Mesenteric fat pad (tissue), 1 donor: ENCODE results near the gene UGT1A10. TPM values are rescaled to one million over a fixed set of nuclear protein-coding genes. Genes with fewer than 3 reads are reported as not detected.
"Not testable (repeated sequence)": the region's sequence is repeated elsewhere in the genome, so short reads cannot be mapped to it uniquely, and the experiment has no call there.

ENCODE experiments used
- DNase-seq: peaks from one replicate; pipeline ENCODE4 v3.0.0-alpha.2; 2020; ENCODE audit warnings: low spot score
- long read RNA-seq: library from polyadenylated mRNA; unstranded; transcript quantifications from one replicate; pipeline ENCODE4 v2.0.0, GENCODE V29; 2020
- total RNA-seq: library from RNA; stranded (reverse); fragmentation: NEBNext Ultra II Directional; extraction: Animal tissue kit (Norgen Biotek cat#: 25700); gene quantifications from one replicate; pipeline ENCODE4 v1.2.1, GENCODE V29; 2021
- donor health status: DM: yes; HTN: yes; CAD: no.

UGT1A10 gene
- total RNA-seq: not detected
- long read RNA-seq: 0 reads

- DNase-seq: not testable (repeated sequence)
Measured at GRCh38 chr2:233636306-233636705, at the start of gene UGT1A10. TSS of gene UGT1A10 (plus strand) at chr2:233636448. CDS start at chr2:233636523, 75 bp downstream.

GRCh38 chr2:233588400-233588799, 47.8 kb upstream of the UGT1A10 start:
- DNase-seq: no peak

DNA sequence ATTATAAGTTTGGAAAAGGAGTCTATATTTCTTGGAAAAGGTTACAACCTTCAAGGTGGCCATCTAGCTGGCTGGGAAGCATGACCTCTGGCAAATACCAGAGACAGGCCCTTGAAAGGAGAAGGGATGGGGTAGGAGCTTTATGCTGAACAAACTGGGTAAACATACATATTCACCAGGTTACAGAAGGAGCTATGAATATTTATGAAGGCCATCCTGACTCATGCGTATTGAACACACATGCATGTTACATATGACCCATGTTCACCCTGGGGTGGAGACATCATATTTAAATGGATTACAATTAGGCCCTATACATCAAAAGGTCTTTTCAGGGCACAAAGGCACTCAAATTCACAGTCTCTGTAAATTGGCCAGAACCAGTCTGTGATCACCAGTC, 43.5 kb upstream of the UGT1A10 start:
- not testable (repeated sequence) for DNase-seq

DNA sequence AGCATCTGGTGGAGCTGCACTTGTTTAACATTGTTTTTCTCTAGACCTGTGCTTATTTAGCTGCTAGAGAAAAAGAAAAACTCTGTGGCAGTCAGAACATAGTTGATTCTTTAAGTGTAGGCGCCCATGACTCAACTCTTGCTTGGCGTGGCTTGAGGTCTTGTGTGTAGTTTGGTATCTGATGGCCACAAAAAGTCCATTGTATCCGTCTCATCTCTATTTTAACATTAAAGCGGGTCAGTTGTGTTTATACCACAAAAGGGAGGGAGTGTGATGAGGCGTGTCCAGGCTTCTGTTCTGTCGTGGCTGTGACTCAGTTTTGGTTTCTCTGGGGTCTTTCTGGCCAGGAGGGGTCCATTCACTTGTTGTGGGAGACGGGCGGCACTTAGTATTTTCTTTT, 43.0 kb upstream of the UGT1A10 start:
- DNase-seq: no peak

- no peak for DNase-seq
Measured at GRCh38 chr2:233597522-233597921, 38.7 kb upstream of the UGT1A10 start.

DNA sequence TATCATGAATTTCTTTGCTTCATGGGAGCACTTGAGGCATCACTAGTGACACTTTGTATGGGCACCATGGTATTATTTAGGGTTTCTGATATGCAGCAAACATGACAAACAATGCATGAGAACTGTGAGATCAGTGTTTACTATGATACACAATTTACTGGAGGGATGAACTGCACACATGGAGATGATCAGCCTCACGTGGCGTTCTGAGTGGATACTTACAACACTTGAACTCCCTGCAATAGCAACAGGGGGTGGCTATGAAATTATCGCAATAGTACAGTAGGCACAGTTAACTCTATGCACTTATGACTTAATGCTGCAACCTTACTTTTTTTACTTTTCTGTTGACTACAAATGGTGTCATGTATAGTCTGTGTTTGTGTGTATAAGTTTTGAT, 37.3 kb upstream of the UGT1A10 start:
- no peak for DNase-seq

DNA sequence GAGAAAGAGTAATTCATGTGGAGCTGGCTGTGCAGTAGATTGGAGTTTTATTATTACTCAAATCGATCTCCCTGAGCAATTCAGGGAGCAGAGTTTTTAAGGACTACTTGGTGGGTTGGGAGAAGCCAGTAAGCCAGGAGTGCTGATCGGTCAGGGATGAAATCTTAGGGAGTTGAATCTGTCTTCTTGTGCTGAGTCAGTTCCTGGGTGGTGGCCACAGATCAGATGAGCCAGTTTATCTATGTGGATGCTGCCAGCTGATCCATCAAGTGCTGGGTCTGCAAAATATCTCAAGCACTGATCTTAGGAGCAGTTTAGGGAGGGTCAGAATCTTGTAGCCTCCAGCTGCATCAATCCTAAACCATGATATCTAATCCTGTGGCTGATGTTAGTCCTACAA, 35.9 kb upstream of the UGT1A10 start:
- no peak for DNase-seq

GRCh38 chr2:233602076-233602475, 34.2 kb upstream of the UGT1A10 start:
- DNase-seq: no peak

GRCh38 chr2:233603520-233603919, 32.7 kb upstream of the UGT1A10 start:
- DNase-seq: no peak

- no peak for DNase-seq
Measured at GRCh38 chr2:233604826-233605225, 31.4 kb upstream of the UGT1A10 start.

- DNase-seq: no peak
Measured at GRCh38 chr2:233605680-233606079, 30.6 kb upstream of the UGT1A10 start.

- no peak for DNase-seq
Measured at GRCh38 chr2:233611284-233611683, 25.0 kb upstream of the UGT1A10 start.

GRCh38 chr2:233617476-233617875, 18.8 kb upstream of the UGT1A10 start, which contains the start of gene UGT1A8:
TSS of gene UGT1A8 (plus strand) at chr2:233617633. CDS start at chr2:233617708, 75 bp downstream.
- not testable (repeated sequence) for DNase-seq

- no peak for DNase-seq
Measured at GRCh38 chr2:233620204-233620603, 16.0 kb upstream of the UGT1A10 start.

GRCh38 chr2:233621863-233622262, 14.4 kb upstream of the UGT1A10 start:
- DNase-seq: not testable (repeated sequence)

DNA sequence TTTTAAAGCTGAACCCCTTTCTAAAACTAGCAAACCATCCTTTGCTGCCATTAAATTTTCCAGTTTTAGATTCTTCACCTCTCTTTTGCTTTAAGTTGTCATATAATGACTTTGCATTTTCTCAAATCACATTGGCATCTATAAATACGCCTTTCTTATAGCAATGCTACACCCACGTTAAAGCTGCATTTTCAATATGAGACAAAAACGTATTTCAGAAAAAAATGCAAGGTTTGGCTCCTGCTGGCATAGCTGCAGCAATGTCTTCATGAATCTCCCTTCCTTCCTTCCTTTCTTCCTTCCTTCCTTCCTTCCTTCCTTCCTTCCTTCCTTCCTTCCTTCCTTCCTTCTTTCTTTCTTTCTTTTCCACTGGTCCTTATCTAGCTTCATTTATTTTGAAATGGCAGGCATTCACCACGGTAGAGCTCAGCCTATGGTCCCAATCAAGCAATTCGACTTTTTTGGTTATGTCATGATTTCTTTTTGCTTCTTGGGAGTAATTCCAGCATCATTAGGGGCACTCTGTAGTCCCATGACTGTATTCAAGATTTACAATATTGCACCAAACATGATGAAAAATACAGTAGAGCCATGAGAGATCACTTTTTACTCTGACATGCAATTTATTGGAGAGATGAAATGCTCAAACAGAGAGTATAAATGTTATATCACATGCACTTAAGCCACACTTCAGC, 8.8 kb upstream of the UGT1A10 start:
- DNase-seq: no peak

DNA sequence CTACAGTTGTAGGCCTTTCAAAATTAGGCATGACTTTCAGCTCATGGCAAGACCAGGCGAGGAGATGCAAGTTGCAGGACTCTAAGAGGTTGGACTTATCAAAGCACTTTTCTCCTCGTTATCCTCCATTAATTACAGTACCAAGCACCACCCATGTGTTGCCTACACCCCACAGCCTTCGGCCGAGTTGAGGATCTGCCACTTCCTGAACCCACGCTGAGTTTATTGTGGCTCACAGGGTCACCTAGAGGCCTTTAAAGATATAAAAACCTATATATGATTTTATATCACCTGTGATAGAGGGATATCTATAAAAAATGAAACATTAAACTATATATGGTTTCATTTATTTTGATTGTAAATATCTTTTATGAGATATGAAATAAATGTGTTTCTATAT, 2.6 kb downstream of the UGT1A10 start:
- no peak for DNase-seq

GRCh38 chr2:233639860-233640259, 3.6 kb downstream of the UGT1A10 start:
- DNase-seq: no peak

- DNase-seq: no peak
Measured at GRCh38 chr2:233643128-233643527, 6.9 kb downstream of the UGT1A10 start.

- DNase-seq: not testable (repeated sequence)
Measured at GRCh38 chr2:233646033-233646432, 9.8 kb downstream of the UGT1A10 start.

GRCh38 chr2:233650981-233651380, 14.7 kb downstream of the UGT1A10 start:
- no peak for DNase-seq

GRCh38 chr2:233651430-233651829, 15.2 kb downstream of the UGT1A10 start:
- no peak for DNase-seq

- no peak for DNase-seq
Measured at GRCh38 chr2:233654501-233654900, 18.3 kb downstream of the UGT1A10 start.
